C1 segment of cervical spinal cord (tissue), 14 donors: ENCODE measurements around the gene GIPC2.

Experiments used
- DNase-seq, 14 donors: peaks; one replicate each; lab custom pipeline; 2025; lab: John Stamatoyannopoulos, UW

The GIPC2 gene

GRCh38 chr1:78035121-78035520 lies 10.6 kb upstream of the GIPC2 start:
- DNase-seq, result no peak

GRCh38 chr1:78036450-78036849 lies 9.3 kb upstream of the GIPC2 start:
- DNase-seq, result no peak

- no peak for DNase-seq
Observed at GRCh38 chr1:78038071-78038470, 7.7 kb upstream of the GIPC2 start.

GRCh38 chr1:78038491-78038939 lies 7.3 kb upstream of the GIPC2 start:
- no peak for DNase-seq

GRCh38 chr1:78040484-78041089 lies 5.2 kb upstream of the GIPC2 start:
- no peak for DNase-seq

GRCh38 chr1:78043436-78043835 lies 2.3 kb upstream of the GIPC2 start:
- no peak for DNase-seq

GRCh38 chr1:78044796-78045562 lies 787 bp upstream of the GIPC2 start:
- DNase-seq, result no peak

GRCh38 chr1:78045563-78045925 lies 222 bp upstream of the GIPC2 start:
- DNase-seq, result no peak

GRCh38 chr1:78047106-78047505 lies 1.3 kb downstream of the GIPC2 start:
- no peak for DNase-seq

- DNase-seq, result no peak
Observed at GRCh38 chr1:78047631-78048030, 1.9 kb downstream of the GIPC2 start.

- DNase-seq, result no peak
Observed at GRCh38 chr1:78048446-78048845, 2.7 kb downstream of the GIPC2 start.

GRCh38 chr1:78049396-78049795 lies 3.6 kb downstream of the GIPC2 start:
- no peak for DNase-seq

GRCh38 chr1:78051005-78051404 lies 5.2 kb downstream of the GIPC2 start:
- DNase-seq, result no peak

GRCh38 chr1:78052685-78053405 lies 7.1 kb downstream of the GIPC2 start:
- DNase-seq, result no peak

GRCh38 chr1:78053498-78053897 lies 7.7 kb downstream of the GIPC2 start:
- no peak for DNase-seq

GRCh38 chr1:78054559-78054958 lies 8.8 kb downstream of the GIPC2 start:
- no peak for DNase-seq

- no peak for DNase-seq
Observed at GRCh38 chr1:78054972-78055371, 9.2 kb downstream of the GIPC2 start.

GRCh38 chr1:78055565-78056132 lies 9.9 kb downstream of the GIPC2 start:
- no peak for DNase-seq

GRCh38 chr1:78058670-78059069 lies 12.9 kb downstream of the GIPC2 start:
- DNase-seq, result no peak

- DNase-seq, result no peak
Observed at GRCh38 chr1:78060857-78061563, 15.2 kb downstream of the GIPC2 start.

- no peak for DNase-seq
Observed at GRCh38 chr1:78061825-78062523, 16.2 kb downstream of the GIPC2 start.
